Spleen (tissue), 11 donors: ENCODE results near the gene XPC. TPM values are rescaled to one million over a fixed set of nuclear protein-coding genes. Genes with fewer than 3 reads are reported as not detected.

Experiments
- DNase-seq: peaks from one replicate; pipeline ENCODE4 v3.0.0-alpha.2; 2020
- H3K27ac ChIP-seq, 8 donors: fragments of 200-600 bp; sonication (generic) in 7 of 8; 1 replicate in 4 of 8; 2 replicates in 4 of 8; pipeline versions ENCODE4 v1.5.0 to v1.8.0; 2016 to 2021; ENCODE audit warnings: inconsistent platforms in 4 of 8, mild to moderate bottlenecking in 4 of 8, moderate library complexity in 1 of 8
- H3K27me3 ChIP-seq, 7 donors: fragments of 200-600 bp; sonication (generic) in 6 of 7; replicated peaks in 1 of 7; 1 replicate in 4 of 7; 2 replicates in 3 of 7; pipeline versions ENCODE4 v1.5.0 to v1.8.0; 2016 to 2021; ENCODE audit warnings: inconsistent platforms in 3 of 7, mild to moderate bottlenecking in 1 of 7
- H3K36me3 ChIP-seq, 6 donors: fragments of 200-600 bp; sonication (generic) in 5 of 6; 1 replicate in 4 of 6; 2 replicates in 2 of 6; pipeline versions ENCODE4 v1.5.0 to v1.8.0; 2016 to 2021; ENCODE audit warnings: inconsistent platforms in 2 of 6
- H3K4me1 ChIP-seq, 6 donors: fragments of 200-600 bp; sonication (generic) in 5 of 6; 1 replicate in 3 of 6; 2 replicates in 3 of 6; pipeline versions ENCODE4 v1.5.0 to v1.8.0; 2016 to 2021; ENCODE audit warnings: inconsistent platforms in 3 of 6
- H3K4me3 ChIP-seq, 8 donors: fragments of 200-600 bp; sonication (generic) in 7 of 8; 1 replicate in 4 of 8; 2 replicates in 4 of 8; pipeline versions ENCODE4 v1.5.0 to v1.8.0; 2016 to 2021; ENCODE audit warnings: inconsistent platforms in 4 of 8, mild to moderate bottlenecking in 4 of 8, moderate library complexity in 2 of 8
- H3K9me3 ChIP-seq, 8 donors: fragments of 200-600 bp; sonication (generic) in 7 of 8; 1 replicate in 4 of 8; 2 replicates in 4 of 8; pipeline versions ENCODE4 v1.5.0 to v1.8.0; 2016 to 2021; ENCODE audit warnings: inconsistent platforms in 4 of 8
- CTCF ChIP-seq, 11 experiments: fragments of 200-600 bp in 7 of 11; fragments of 450-650 bp in 4 of 11; sonication (generic) in 4 of 11; IDR thresholded peaks in 8 of 11; conservative IDR thresholded peaks in 3 of 11; 1 replicate in 7 of 11; 2 replicates in 4 of 11; pipeline versions ENCODE4 v1.4.0 to v1.8.0; 2016 to 2021; ENCODE audit warnings: antibody characterized with exemption in 11 of 11, inconsistent platforms in 4 of 11, mild to moderate bottlenecking in 1 of 11
- POLR2A ChIP-seq, 3 donors: fragments of 450-650 bp; IDR thresholded peaks; one replicate each; pipeline ENCODE4 v1.5.1; 2017; ENCODE audit warnings: antibody characterized with exemption in 3 of 3, mild to moderate bottlenecking in 1 of 3
- POLR2AphosphoS5 ChIP-seq, 3 donors: sonication (generic); formaldehyde crosslinking; IDR thresholded peaks; one replicate each; pipeline ENCODE4 v1.5.1; 2017; ENCODE audit warnings: antibody characterized with exemption in 3 of 3
- WGBS, 5 donors: extraction: QIAGEN DNeasy Blood & Tissue Kit in 3 of 5; methylation state at CpG; one replicate each; pipeline versions ENCODE4 v1.1.5 to v1.1.7; 2013 to 2018; 5-methylcytosine and 5-hydroxymethylcytosine counted together
- intact Hi-C: fragments of 100-400 bp; cut with DNase I; formaldehyde crosslinking; loops from one replicate; pipeline ENCODE4 v1.15.0; 2023; ENCODE audit warnings: low total_unique reads
- polyA plus RNA-seq, 3 donors: library from polyadenylated mRNA; stranded (reverse); fragments of 200-250 nt; gene quantifications; one replicate each; pipeline ENCODE4 v1.2.1, GENCODE V29; 2013
- total RNA-seq, 7 donors: library from RNA; depleted of rRNA in 3 of 7; stranded (reverse); fragments of >200 nt in 3 of 7; fragmentation: NEBNext Ultra II Directional in 4 of 7; extraction: Animal tissue kit (Norgen Biotek cat#: 25700) in 4 of 7; gene quantifications; one replicate each; pipeline versions ENCODE4 v1.1.0 to v1.2.1, GENCODE V29; 2016 to 2021
- donor health status: healthy with polysubstance abuse.
- donor health status: DM: no; HTN: no; CAD: no; lungs with moderate emphysema.
- donor health status: DM: no; HTN: no; CAD: no.
- donor health status: Bipolar disorder and iron deficiency.
- donor health status: healthy.
- donor health status: DM: no; HTN: no; CAD: no.
- donor health status: DM: yes; HTN: yes; CAD: no.

Gene XPC
- total and polyA plus RNA-seq, 10 donors = 16.1 to 65.6 (median 47.3) TPM

- intact Hi-C loops = loop anchor here (5.0 kb wide), 1 partner anchor 264 kb away; no protein-coding TSS in a partner anchor
- peak overlapping the region in 4 of 8 donors; percentile 62 to 74 (median 70) for H3K27ac ChIP-seq
- H3K4me1 ChIP-seq = peaks cover 4 to 36% (median 18%) of the 10 kb centered on the region in 6 donors
- H3K4me3 ChIP-seq = no peak overlapping the region
- no peak for DNase-seq
- H3K27me3 ChIP-seq = no peaks in the 10 kb centered on the region
- H3K9me3 ChIP-seq = no peaks in the 10 kb centered on the region
- TF ChIP-seq POLR2A (IDR thresholded peaks at IDR 0.05) (no peak), POLR2AphosphoS5 (IDR thresholded peaks at IDR 0.05) (peak in 1 of 3 donors; percentile 25), CTCF (IDR thresholded peaks at IDR 0.05 in 8 of 11, conservative IDR thresholded peaks at IDR 0.05 in 3 of 11) (no peak)
- peaks cover 0 to 25% (median 21%) of the 10 kb centered on the region in 6 donors for H3K36me3 ChIP-seq
- 71 to 79% (median 73%) methylated on average over 22 to 23 of the region's 23 CpGs for WGBS, 5 donors
Observed at GRCh38 chr3:14202874-14203520, 24.6 kb upstream of the XPC start.

- intact Hi-C loops = loop anchor here (5.0 kb wide), 1 partner anchor 265 kb away; no protein-coding TSS in a partner anchor
- Histone ChIP-seq H3K4me1 (peaks cover 4 to 36% (median 18%) of the 10 kb centered on the region in 6 donors), H3K27me3 (no peaks in the 10 kb centered on the region), H3K9me3 (no peaks in the 10 kb centered on the region), H3K36me3 (peaks cover 0 to 34% (median 27%) of the 10 kb centered on the region in 6 donors), H3K27ac (peak overlapping the region in 3 of 8 donors; percentile 10 to 74 (median 72)), H3K4me3 (no peak overlapping the region)
- no peak for DNase-seq
- WGBS, 5 donors = 60 to 75% (median 64%) methylated on average over 6 to 7 of the region's 7 CpGs
- TF ChIP-seq POLR2A (IDR thresholded peaks at IDR 0.05) (no peak), POLR2AphosphoS5 (IDR thresholded peaks at IDR 0.05) (peak in 1 of 3 donors; percentile 12), CTCF (IDR thresholded peaks at IDR 0.05 in 8 of 11, conservative IDR thresholded peaks at IDR 0.05 in 3 of 11) (no peak)
Observed at GRCh38 chr3:14201940-14202684, 23.7 kb upstream of the XPC start.

GRCh38 chr3:14200841-14201240 is 22.4 kb upstream of the XPC start:
- intact Hi-C loops = loop anchor here (5.0 kb wide), 1 partner anchor 266 kb away; no protein-coding TSS in a partner anchor
- peaks cover 0 to 46% (median 27%) of the 10 kb centered on the region in 6 donors for H3K36me3 ChIP-seq
- no peak for TF ChIP-seq POLR2A (IDR thresholded peaks at IDR 0.05)
- TF ChIP-seq POLR2AphosphoS5 (IDR thresholded peaks at IDR 0.05) = no peak
- no peak for TF ChIP-seq CTCF (IDR thresholded peaks at IDR 0.05 in 8 of 11, conservative IDR thresholded peaks at IDR 0.05 in 3 of 11)
- H3K27me3 ChIP-seq = no peaks in the 10 kb centered on the region
- WGBS, 5 donors = 93 to 97% (median 96%) methylated on average over 4 of the region's 4 CpGs
- no peaks in the 10 kb centered on the region for H3K9me3 ChIP-seq
- peaks cover 4 to 36% (median 18%) of the 10 kb centered on the region in 6 donors for H3K4me1 ChIP-seq
- H3K4me3 ChIP-seq = no peak overlapping the region
- H3K27ac ChIP-seq = no peak overlapping the region
- no peak for DNase-seq

- Histone ChIP-seq H3K27ac (no peak overlapping the region), H3K27me3 (no peaks in the 10 kb centered on the region), H3K4me1 (peaks cover 4 to 33% (median 18%) of the 10 kb centered on the region in 6 donors), H3K36me3 (peaks cover 0 to 50% (median 27%) of the 10 kb centered on the region in 6 donors), H3K9me3 (no peaks in the 10 kb centered on the region), H3K4me3 (no peak overlapping the region)
- whole genome bisulfite sequencing, 5 donors = 82 to 94% (median 91%) methylated on average over 3 to 4 of the region's 4 CpGs
- DNase-seq = no peak
- intact Hi-C loops = loop anchor here (5.0 kb wide), 1 partner anchor 267 kb away; no protein-coding TSS in a partner anchor
- TF ChIP-seq POLR2A (IDR thresholded peaks at IDR 0.05) = no peak
- TF ChIP-seq CTCF (IDR thresholded peaks at IDR 0.05 in 8 of 11, conservative IDR thresholded peaks at IDR 0.05 in 3 of 11) = no peak
- no peak for TF ChIP-seq POLR2AphosphoS5 (IDR thresholded peaks at IDR 0.05)
Observed at GRCh38 chr3:14200276-14200675, 21.9 kb upstream of the XPC start.
